Neural cell (in vitro differentiated cells): ENCODE measurements around the gene IMMP2L.

Source experiments
- EZH2 ChIP-seq: fragments of 200-600, 300-800 bp; shearing (Covaris generic), sonication (generic); IDR thresholded peaks from 2 replicates; pipeline ENCODE4 v1.6.1; 2014; ENCODE audit warnings: antibody characterized with exemption, low read length, borderline replicate concordance, mild to moderate bottlenecking; ENCODE audit not compliant: insufficient read depth, poor library complexity, severe bottlenecking
- SMC3 ChIP-seq: fragments of 450-650 bp; conservative IDR thresholded peaks from 2 replicates; pipeline ENCODE4 v1.6.1; 2014; ENCODE audit warnings: antibody characterized with exemption, mild to moderate bottlenecking, moderate library complexity; ENCODE audit not compliant: poor library complexity
- TAF1 ChIP-seq: IDR thresholded peaks from 2 replicates; pipeline ENCODE4 v1.6.1; 2012; ENCODE audit warnings: low read depth
- TF ChIP-seq, protein P1 (sequence below): fragments of 450-650 bp; IDR thresholded peaks from 2 replicates; pipeline ENCODE4 v1.5.1; 2014; ENCODE audit warnings: antibody characterized with exemption, mild to moderate bottlenecking, moderate library complexity; ENCODE audit not compliant: poor library complexity, severe bottlenecking
- TF ChIP-seq, protein P2 (sequence below): IDR thresholded peaks from 2 replicates; pipeline ENCODE4 v1.6.1; 2012; ENCODE audit warnings: borderline replicate concordance

DNA sequence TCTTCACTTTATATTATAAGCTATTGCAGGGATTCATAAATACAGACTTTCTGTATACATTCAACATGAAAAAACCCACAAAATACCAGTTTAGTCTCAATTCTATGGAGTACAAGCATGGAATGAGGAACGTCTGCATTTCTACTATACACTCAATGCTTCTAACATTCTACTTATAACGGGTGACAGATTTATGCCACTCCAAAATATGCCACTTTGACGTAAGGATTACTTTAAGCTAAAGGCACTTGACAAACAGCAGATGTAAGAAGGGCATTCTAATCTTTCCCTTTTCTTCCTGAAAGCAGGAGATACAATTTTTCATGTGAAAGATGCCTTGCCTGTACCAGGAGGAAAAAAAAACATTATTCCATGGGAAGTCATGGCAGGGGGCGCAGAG lies 676.8 kb downstream of the IMMP2L start:
- TF ChIP-seq, protein P1, sequence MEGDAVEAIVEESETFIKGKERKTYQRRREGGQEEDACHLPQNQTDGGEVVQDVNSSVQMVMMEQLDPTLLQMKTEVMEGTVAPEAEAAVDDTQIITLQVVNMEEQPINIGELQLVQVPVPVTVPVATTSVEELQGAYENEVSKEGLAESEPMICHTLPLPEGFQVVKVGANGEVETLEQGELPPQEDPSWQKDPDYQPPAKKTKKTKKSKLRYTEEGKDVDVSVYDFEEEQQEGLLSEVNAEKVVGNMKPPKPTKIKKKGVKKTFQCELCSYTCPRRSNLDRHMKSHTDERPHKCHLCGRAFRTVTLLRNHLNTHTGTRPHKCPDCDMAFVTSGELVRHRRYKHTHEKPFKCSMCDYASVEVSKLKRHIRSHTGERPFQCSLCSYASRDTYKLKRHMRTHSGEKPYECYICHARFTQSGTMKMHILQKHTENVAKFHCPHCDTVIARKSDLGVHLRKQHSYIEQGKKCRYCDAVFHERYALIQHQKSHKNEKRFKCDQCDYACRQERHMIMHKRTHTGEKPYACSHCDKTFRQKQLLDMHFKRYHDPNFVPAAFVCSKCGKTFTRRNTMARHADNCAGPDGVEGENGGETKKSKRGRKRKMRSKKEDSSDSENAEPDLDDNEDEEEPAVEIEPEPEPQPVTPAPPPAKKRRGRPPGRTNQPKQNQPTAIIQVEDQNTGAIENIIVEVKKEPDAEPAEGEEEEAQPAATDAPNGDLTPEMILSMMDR, result no peak
- TF ChIP-seq SMC3, result no peak
- no peak for TF ChIP-seq EZH2
- TF ChIP-seq TAF1, result no peak
- TF ChIP-seq, protein P2, sequence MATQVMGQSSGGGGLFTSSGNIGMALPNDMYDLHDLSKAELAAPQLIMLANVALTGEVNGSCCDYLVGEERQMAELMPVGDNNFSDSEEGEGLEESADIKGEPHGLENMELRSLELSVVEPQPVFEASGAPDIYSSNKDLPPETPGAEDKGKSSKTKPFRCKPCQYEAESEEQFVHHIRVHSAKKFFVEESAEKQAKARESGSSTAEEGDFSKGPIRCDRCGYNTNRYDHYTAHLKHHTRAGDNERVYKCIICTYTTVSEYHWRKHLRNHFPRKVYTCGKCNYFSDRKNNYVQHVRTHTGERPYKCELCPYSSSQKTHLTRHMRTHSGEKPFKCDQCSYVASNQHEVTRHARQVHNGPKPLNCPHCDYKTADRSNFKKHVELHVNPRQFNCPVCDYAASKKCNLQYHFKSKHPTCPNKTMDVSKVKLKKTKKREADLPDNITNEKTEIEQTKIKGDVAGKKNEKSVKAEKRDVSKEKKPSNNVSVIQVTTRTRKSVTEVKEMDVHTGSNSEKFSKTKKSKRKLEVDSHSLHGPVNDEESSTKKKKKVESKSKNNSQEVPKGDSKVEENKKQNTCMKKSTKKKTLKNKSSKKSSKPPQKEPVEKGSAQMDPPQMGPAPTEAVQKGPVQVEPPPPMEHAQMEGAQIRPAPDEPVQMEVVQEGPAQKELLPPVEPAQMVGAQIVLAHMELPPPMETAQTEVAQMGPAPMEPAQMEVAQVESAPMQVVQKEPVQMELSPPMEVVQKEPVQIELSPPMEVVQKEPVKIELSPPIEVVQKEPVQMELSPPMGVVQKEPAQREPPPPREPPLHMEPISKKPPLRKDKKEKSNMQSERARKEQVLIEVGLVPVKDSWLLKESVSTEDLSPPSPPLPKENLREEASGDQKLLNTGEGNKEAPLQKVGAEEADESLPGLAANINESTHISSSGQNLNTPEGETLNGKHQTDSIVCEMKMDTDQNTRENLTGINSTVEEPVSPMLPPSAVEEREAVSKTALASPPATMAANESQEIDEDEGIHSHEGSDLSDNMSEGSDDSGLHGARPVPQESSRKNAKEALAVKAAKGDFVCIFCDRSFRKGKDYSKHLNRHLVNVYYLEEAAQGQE, result peak; percentile 48
